Measurements from ENCODE around the gene C2CD4B.

DNA sequence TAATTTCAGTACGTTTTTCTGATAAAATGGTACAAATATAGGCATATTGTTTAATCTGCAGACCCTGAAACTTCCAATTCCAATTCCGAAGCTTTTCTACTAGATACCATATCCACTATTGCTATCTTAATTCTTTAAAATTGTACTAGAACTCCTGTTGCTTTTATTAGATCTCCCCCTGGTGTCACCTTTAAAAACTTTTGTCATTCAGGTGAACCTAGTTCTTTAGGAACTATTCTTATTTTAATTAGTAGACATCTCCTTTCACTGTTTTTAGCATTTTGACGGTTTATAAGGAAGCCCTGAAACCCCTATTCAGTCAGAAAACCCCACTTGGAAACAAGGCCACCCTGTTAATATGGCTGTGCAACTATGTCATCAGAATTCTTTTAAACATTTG, 22.3 kb downstream of the C2CD4B start:
- TF ChIP-seq POLR2A (IDR thresholded peaks at IDR 0.05; ENCODE audit: low read depth, low read length) (no peak), POLR2AphosphoS5 (IDR thresholded peaks at IDR 0.05; ENCODE audit: low read depth, low read length) (no peak), TAF1 (IDR thresholded peaks at IDR 0.05; ENCODE audit: borderline replicate concordance, low read depth, low read length) (no peak)

Measured in GM12892 (cell line).